G401 (cell line): ENCODE data around the gene NDUFA13. TPM values are rescaled to one million over a fixed set of nuclear protein-coding genes. Genes with fewer than 3 reads are reported as not detected.

Experiments
- DNase-seq: peaks from one replicate; pipeline ENCODE4 v3.0.0-alpha.2; 2015; ENCODE audit warnings: low spot score
- in situ Hi-C: cut with HindIII; loops from 2 replicates; pipeline ENCODE4 v1.10.0; 2016; ENCODE audit warnings: low sequenced_read_pairs, mixed read lengths
- total RNA-seq: library from RNA; depleted of rRNA; stranded (reverse); fragments of >200 nt; shearing (Covaris generic); gene quantifications from 2 replicates; pipeline ENCODE4 v1.2.3, GENCODE V29; 2014

NDUFA13 gene
- total RNA-seq, 1 experiment from 2014 or later = 182 TPM

DNA sequence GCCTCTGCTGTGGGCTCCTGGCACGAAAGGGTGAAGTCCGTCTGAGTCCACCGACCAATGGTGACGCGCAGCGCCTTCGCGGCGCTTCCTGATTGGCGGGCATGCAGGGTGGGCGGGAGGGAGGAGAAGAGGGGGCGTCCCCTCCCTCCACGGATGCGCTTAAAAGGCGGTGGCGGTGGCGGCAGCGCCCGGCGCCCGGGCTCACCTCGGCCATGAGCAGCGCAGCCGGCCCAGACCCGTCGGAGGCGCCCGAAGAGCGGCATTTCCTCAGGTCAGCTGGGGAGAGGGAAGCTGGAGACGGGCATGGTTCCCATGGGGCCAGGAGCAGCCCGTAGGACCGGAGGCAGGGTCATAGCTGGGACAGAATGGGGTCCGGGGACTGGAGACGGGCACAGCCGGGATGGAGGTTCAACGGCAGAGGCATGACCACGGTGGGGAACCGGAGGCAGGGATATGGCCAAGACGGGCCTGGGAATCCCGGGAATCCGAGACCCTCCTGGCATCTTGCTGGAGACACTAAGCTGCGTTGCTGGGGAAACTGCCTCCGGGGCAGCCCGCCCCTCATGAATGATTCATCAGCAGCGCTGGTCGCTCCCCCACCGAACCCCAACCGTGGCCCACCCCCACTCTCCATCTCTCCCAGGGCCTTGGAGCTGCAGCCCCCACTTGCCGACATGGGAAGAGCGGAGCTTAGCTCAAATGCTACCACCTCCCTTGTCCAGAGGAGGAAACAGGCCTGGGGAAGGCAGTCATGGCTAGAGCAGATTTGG lies 12.9 kb downstream of the NDUFA13 start, which contains the start of gene YJEFN3:
Gene YJEFN3, plus strand, starts transcription at position 191 of the 770 bp plus-strand sequence. Its CDS starts 22 bp downstream, at position 213.
- in situ Hi-C loops = no loop called here
- peak; percentile 84 for DNase-seq

DNA sequence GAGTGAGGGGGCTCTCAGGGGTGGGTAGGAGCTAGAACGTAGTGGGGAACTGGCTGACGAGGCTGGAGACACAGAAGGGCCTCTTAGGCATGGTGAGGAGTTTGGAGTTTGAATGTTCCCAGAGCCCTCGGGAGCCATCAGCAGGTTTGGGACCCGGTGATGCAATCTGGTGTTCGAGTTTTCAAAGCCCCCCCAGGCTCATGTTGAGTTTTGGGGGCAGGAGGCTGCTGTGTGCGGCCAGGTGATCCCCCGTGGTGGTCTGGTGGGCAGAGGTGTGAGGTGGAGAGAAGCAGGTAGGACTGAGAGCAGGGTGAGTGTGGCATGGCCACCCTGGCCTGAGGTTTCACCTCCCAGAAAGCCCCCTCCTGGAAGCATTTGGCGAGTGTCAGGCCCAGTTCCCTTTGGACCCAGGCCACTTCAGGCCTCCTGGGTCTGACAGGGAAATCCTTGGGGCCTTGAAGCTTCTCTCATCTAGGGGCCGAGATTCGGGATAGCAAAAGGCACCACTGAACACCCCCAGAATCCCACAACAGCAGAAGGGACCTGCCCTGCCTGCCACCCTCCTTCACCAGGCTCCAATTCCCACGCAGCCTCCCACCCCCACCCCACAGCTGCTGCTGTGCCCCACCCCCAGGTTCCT lies 13.9 kb downstream of the NDUFA13 start:
- no peak for DNase-seq
- in situ Hi-C loops = no loop called here

DNA sequence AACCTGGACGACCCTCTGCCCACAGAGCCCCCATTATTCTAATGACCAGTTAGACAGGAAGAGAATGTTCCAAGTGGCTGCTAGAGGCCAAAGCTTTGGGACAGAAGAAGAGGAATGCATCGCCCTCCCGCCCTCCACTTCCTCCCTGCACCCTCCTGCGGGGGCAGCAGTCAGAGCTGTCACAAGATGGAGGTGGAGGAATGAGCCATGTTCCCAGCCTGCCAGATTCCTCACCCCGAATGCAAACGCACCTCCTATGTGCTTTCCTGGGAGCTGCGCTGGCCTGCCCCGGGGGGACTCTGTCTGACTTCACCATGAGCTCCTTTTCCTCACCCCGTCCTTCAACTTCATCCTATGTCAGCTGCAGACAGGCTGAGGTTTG lies 14.4 kb downstream of the NDUFA13 start:
- in situ Hi-C loops = no loop called here
- DNase-seq = no peak

DNA sequence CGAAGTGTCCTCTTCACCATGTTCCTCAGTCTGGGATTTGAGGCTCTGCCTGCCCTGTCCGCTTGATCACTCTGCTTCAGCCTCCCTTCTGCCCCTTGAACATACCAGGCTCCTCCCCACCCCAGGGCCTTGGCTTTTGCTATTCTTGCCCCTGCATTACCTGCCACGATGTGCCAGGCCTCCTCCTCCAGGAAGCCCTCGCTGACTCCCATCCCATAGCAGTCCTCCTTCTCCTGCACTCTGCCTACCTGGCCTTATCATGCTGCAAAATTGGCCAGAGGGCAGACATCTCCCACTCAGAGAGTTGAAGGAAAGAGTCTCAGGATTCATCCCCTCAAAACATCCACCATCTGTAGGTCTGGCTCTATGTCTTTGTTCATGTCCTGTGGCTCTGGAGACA lies 14.9 kb downstream of the NDUFA13 start:
- in situ Hi-C loops = no loop called here
- DNase-seq = no peak

DNA sequence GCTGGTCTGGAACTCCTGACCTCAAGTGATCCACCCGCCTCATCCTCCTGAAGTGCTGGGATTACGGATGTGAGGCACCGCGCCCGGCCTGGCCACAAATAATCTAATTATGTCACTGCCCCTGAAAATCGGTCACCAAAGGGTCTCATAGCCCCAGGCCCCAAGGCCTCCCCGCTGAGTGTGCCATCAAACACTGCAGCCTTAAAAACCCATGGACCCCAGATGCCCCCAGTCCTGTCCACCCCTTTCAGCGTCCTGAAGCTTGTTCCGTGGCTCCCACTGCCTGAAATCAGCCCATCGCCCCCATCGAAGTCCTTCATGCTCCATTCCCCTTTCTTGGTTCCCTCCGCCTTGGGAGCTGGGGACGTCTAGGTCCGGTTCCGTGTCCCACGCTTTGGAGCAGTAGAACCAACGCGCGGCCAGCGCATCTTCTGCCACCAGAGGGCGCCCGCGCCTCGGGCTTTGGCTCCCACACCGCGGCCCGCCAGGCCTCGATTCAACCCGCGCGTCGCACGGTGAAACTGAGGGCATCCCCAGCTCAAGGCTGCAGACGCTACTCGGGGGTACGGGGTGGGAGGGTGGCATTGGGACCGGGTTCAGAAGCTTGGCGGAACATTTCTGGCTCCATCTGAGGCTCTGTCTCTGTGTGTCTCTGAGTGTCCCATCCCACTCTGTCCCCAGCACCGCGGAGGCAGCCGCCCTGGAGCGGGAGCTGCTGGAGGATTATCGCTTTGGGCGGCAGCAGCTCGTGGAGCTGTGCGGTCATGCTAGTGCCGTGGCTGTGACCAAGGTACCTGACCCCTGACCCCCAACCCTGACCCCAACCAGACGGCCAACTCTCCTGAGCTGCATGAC lies 16.2 kb downstream of the NDUFA13 start:
- in situ Hi-C loops = no loop called here
- peak; percentile 75 for DNase-seq

DNA sequence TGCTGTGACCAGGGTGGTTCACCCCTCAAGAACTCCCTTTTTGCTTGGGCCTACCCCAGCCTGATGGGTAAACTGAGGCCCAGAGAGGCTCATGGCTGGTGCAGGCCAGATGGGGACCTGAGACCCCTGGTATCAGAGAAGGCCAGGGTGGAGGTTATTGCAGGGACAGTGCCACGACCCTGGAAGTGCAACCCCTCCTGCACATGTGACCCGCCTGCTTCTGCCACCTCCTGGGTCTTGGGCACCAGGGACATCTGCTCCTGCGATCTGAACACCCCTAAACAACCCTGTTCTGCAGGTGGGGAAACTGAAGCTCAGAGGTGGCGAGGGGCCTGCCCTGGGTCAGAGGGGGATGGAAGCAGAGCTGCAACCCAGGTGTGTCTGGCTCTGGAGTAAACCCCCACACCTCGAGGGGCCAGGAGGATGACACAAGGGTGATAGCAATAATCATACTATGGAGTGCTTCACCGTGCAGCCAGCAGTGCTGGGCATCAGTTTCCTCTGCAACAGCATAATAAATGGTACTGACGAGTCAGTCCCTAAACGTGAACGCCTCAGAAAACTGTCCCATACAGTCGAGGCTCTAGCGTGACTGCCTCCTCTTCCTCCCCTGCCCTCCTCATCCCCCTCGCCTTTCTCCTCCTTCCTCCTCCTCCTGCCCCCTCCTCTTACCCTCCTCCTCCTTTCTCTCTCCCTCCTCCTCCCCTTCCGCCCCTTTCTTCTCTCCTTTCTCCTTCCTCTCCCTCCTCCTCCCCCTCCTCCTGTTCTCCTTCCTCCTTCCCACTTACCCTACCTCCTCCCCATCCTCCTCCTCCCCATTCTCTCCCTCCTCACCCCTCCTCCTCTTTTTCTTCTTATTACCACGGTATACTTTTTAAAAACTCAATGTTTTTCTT lies 17.0 kb downstream of the NDUFA13 start:
- in situ Hi-C loops = no loop called here
- DNase-seq = no peak

DNA sequence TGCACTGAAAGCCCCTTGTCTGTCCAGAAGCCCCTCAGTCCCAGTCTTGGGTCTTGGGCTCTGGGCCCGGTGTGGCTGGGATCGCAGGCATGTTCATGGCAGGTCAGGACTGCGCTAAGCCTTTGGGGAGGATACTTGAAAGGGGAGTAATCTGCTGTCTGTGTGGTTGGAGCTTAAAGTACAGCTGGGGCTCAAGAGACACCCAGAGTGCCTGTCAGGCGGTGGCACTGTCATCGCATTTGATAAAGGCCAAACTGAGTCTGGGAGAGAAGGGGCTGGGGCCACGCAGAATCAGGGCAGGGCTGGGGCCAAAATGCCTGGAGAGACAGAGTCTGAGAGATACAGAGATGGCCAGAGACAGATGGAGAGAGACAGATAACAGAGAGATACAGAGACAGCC lies 17.8 kb downstream of the NDUFA13 start:
- in situ Hi-C loops = no loop called here

DNA sequence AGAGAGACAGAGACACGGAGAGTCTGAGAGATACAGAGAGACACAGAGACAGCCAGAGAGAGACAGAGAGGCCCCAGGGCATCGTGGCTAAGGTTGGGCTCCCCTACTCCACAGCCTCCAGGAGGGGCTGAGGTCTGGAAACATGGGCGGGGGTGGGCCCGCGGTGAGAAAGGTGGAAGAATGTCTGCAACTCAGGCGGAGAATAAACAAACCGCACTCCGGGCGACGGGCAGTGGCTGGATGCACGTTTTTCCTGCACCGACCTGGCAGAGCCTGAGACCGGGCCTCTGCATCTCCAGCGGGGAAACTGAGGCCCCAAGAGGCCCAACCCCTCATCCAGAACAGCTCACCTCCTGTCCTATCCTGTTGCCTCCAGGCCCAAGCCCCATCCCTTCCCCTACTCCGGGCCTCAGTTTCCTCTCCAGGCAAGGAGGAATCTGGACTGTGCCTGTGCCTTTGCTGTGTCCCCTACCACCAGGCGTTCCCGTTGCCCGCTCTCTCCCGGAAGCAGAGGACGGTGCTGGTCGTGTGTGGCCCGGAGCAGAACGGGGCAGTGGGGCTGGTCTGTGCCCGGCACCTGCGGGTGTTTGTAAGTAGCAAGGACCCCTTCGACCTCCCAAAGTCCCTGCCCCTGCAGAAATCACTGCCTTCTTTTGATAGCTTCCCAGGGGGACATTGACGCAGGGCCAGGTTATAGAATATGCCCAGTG lies 18.7 kb downstream of the NDUFA13 start:
- in situ Hi-C loops = no loop called here

More for the DNA sequence above, 17.8 kb downstream of the NDUFA13 start:
- DNase-seq = no peak

DNA sequence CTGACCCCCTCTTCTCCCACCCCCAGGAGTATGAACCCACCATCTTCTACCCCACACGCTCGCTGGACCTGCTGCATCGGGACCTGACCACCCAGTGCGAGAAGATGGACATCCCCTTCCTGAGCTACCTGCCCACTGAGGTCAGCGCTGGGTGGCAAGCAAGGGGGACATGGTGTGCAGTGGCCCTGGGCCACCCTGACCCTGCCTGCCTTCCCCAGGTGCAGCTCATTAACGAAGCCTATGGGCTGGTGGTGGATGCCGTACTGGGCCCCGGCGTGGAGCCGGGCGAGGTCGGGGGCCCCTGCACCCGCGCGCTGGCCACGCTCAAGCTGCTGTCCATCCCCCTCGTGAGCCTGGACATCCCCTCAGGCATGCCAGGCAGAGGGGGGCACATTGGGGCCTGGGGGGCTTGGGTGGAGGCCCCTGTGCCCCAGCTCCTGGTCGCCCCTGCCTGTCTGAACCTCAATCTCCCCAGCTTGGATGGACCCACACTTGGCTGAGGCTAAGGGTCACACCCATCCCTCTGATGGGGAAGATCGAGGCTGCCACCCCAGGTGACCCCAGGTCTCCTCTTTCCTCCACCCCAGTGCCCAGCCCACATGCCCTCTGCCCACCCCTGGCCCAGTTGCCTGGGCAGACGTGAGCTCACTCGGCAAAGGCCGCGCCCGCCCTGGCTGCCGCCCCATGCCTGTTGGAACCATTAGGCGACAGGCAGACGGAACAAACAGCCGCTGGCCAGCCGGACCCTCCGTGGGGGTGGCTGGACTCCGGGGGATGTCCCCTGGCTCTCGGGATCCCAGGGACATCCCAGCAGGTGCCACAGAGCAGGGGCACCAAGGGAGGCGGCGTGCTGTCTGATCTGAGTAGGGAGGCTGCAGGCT lies 19.5 kb downstream of the NDUFA13 start:
- DNase-seq = no peak
- in situ Hi-C loops = no loop called here

More for the DNA sequence above, 18.7 kb downstream of the NDUFA13 start:
- no peak for DNase-seq

DNA sequence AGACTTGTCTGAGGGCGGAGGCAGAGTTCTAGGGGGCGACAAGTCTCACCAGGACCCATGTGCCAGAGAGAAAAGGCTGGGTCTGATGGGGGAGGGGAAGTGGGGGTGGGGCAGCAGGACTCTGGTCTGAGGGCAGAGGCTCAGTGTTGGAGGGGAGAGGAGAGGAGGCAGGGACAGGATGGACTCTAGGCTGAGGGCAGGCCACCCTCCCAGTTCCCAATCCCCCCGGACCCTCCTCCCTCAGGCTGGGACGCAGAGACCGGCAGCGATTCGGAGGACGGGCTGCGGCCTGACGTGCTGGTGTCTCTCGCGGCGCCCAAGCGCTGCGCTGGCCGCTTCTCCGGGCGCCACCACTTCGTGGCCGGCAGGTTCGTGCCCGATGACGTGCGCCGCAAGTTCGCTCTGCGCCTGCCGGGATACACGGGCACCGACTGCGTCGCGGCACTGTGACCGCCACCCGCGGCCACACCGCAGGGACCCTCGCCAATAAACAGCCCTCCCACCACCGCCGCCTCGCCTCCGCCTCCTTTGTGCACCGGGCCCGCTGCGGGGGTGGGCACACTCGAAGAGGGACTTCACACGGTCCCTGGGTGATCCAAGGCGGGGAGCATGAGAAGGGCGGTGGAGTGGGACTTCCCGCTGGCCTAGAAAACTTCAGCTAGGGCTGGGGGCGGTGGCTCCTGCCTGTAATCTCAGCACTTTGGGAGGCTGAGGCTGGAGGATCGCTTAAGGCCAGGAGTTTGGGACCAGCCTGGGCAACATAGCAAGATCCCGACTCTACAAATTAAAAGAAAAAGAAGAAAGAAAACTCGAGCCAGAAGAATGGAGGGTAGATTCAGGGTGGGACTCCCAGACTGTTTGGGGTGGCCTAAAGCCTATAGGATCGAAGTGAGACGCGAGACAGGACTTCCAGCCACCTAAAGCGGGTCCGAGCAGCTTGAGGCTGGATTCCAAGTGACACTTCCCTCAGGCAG lies 21.3 kb downstream of the NDUFA13 start:
- no peak for DNase-seq
- in situ Hi-C loops = no loop called here

DNA sequence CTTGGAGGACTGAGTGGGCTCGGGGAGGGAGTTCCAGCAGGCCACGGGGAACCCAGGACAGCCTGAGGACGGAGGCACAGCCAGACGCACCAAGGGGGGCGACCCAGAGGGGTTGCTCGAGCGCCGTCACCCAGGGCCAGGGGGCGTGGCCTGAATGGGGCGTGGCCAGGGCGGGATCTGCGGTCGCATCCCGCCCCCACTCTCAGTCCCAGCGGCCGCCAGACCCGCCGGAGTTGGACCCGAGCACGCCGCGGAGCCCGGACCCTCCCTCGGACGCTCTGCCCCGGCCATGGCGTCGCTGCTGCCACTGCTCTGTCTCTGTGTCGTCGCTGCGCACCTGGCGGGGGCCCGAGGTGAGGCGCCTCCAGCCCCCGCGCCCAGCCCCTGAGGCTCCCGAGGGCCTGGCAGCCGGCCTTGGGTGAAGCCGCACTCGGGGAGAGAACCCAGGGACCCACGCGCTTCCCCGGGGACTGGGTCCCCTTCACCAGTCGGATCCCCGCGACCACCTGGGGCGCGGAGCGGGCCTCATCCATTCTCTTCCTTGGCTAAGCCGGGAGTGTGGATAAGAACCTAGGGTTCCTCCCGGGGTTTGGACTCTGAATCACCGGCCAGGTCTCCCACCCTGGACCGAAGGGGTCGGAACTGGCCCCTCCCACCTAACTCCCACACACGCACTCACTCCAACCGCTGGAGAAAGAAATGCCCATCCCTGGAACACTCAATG lies 22.2 kb downstream of the NDUFA13 start, which contains the start of gene CILP2:
Gene CILP2, plus strand, starts transcription at position 205 of the 724 bp plus-strand sequence. Its CDS starts 85 bp downstream, at position 290.
- no peak for DNase-seq
- in situ Hi-C loops = no loop called here

DNA sequence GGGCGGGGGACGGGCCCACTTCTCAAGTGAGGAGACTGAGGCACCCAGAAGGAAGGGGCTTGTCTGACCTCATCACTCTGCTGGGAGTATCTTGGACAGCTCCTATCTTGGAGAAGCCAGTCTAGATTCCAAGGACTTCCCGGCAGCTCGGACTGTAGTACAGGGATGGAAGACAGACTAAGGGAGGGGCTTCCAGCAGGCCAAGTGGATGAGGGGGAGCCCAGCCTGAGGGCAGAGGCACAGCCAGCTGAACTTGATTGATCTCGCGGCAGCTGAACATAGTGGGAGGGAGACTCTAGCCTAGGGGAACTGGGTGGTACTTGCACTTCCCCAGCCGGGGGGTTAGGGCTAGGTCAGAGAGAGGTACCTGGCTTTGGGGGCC lies 22.8 kb downstream of the NDUFA13 start:
- no peak for DNase-seq
- in situ Hi-C loops = no loop called here

DNA sequence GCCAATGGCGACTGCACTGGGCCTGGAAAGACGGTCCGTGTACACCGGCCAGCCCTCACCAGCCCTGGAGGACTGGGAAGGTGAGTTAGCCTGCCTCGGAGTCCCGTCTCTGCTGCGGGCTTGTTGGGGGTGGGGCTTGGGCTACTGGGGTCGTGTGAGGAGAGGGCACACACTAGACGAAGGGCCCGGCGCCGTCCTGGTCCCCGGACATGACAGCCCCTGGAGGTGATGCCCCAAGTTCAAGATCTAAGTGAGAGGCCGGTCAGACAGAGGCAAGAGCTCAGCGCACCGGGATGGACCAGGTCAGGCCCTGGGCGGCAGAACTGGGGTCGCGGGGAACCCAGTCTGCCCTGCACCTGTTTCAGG lies 23.7 kb downstream of the NDUFA13 start:
- no peak for DNase-seq
- in situ Hi-C loops = no loop called here

DNA sequence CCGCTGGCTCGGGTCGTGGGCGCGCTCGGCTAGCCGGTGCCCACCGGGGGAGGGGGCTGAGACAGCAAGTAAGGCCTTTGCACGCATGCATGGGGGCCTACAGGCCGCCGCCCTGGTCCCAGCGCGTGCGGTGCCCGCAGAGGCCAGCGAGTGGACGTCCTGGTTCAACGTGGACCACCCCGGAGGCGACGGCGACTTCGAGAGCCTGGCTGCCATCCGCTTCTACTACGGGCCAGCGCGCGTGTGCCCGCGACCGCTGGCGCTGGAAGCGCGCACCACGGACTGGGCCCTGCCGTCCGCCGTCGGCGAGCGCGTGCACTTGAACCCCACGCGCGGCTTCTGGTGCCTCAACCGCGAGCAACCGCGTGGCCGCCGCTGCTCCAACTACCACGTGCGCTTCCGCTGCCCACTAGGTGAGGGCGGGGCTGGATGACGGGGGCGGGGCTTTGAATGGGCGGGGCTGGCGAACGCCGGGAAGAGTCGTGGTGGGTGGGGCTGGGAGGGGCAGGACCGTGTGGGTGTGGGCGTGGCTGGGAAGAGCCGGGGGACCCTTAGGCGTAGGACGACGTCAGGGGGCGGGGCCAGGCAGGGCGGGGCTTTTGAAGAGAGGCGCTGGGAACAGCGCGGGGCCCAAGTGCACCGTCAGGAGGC lies 24.2 kb downstream of the NDUFA13 start:
- in situ Hi-C loops = no loop called here
- no peak for DNase-seq
